Tibial artery (tissue), 4 donors: ENCODE measurements around the gene MCF2L2.

Experiments
- DNase-seq, 2 donors: peaks; one replicate each; pipeline ENCODE4 v3.0.0-alpha.2; 2019
- H3K27ac ChIP-seq, 2 donors: fragments of 200-600 bp; sonication (generic) in 1 of 2; 1 replicate in 1 of 2; 2 replicates in 1 of 2; pipeline ENCODE4 v1.5.1; 2018 to 2019; ENCODE audit warnings: mild to moderate bottlenecking in 1 of 2
- H3K27me3 ChIP-seq, 2 donors: fragments of 200-600 bp; sonication (generic) in 1 of 2; one replicate each; pipeline versions ENCODE4 v1.5.1 to v1.6.0; 2016 to 2019
- H3K36me3 ChIP-seq, 3 donors: fragments of 200-600 bp; sonication (generic) in 2 of 3; one replicate each; pipeline ENCODE4 v1.5.1; 2016 to 2019; ENCODE audit warnings: mild to moderate bottlenecking in 2 of 3
- H3K4me1 ChIP-seq, 4 donors: fragments of 200-600 bp; sonication (generic) in 2 of 4; 1 replicate in 3 of 4; 2 replicates in 1 of 4; pipeline ENCODE4 v1.5.1; 2016 to 2019
- H3K4me3 ChIP-seq, 2 donors: fragments of 200-600 bp; sonication (generic) in 1 of 2; 1 replicate in 1 of 2; 2 replicates in 1 of 2; pipeline ENCODE4 v1.5.1; 2018 to 2019; ENCODE audit warnings: mild to moderate bottlenecking in 2 of 2
- H3K9me3 ChIP-seq, 3 donors: fragments of 200-600 bp; sonication (generic) in 1 of 3; one replicate each; pipeline ENCODE4 v1.5.1; 2016 to 2019
- CTCF ChIP-seq, 2 experiments: fragments of 200-600 bp in 1 of 2; fragments of 450-650 bp in 1 of 2; IDR thresholded peaks; one replicate each; pipeline ENCODE4 v1.5.1; 2017 to 2019; ENCODE audit warnings: antibody characterized with exemption in 2 of 2, mild to moderate bottlenecking in 1 of 2, moderate library complexity in 1 of 2
- intact Hi-C: fragments of 100-400 bp; cut with DNase I; formaldehyde crosslinking; loops from one replicate; pipeline ENCODE4 v1.15.0; 2023; ENCODE audit warnings: low total_unique reads

MCF2L2 gene

GRCh38 chr3:183210341-183210740 is 218.1 kb downstream of the MCF2L2 start:
- no peak overlapping the region for H3K27ac ChIP-seq
- intact Hi-C loops, result no loop called here
- H3K36me3 ChIP-seq, result no peaks in the 10 kb centered on the region

GRCh38 chr3:183208800-183209199 is 219.6 kb downstream of the MCF2L2 start:
- intact Hi-C loops, result no loop called here
- H3K4me1 ChIP-seq, result no peaks in the 10 kb centered on the region
- DNase-seq, result no peak

More at GRCh38 chr3:183210341-183210740, 218.1 kb downstream of the MCF2L2 start:
- no peak overlapping the region for H3K4me3 ChIP-seq
- no peaks in the 10 kb centered on the region for H3K9me3 ChIP-seq
- DNase-seq, result no peak
- no peak for TF ChIP-seq CTCF (IDR thresholded peaks at IDR 0.05)
- peaks cover 0 to 7% of the 10 kb centered on the region in 2 donors for H3K27me3 ChIP-seq
- no peaks in the 10 kb centered on the region for H3K4me1 ChIP-seq

GRCh38 chr3:183208260-183208659 is 220.2 kb downstream of the MCF2L2 start:
- Histone ChIP-seq H3K36me3 (no peaks in the 10 kb centered on the region), H3K4me1 (no peaks in the 10 kb centered on the region), H3K4me3 (no peak overlapping the region), H3K27ac (no peak overlapping the region), H3K27me3 (peaks cover 0 to 7% of the 10 kb centered on the region in 2 donors), H3K9me3 (peaks cover 0 to 9% (median 0%) of the 10 kb centered on the region in 3 donors)
- TF ChIP-seq CTCF (IDR thresholded peaks at IDR 0.05), result no peak
- DNase-seq, result no peak
- intact Hi-C loops, result no loop called here

More at GRCh38 chr3:183208800-183209199, 219.6 kb downstream of the MCF2L2 start:
- no peak overlapping the region for H3K27ac ChIP-seq
- no peak overlapping the region for H3K4me3 ChIP-seq
- peaks cover 0 to 7% of the 10 kb centered on the region in 2 donors for H3K27me3 ChIP-seq
- H3K36me3 ChIP-seq, result no peaks in the 10 kb centered on the region
- peaks cover 0 to 5% (median 0%) of the 10 kb centered on the region in 3 donors for H3K9me3 ChIP-seq
- no peak for TF ChIP-seq CTCF (IDR thresholded peaks at IDR 0.05)

GRCh38 chr3:183203670-183204069 is 224.7 kb downstream of the MCF2L2 start:
- Histone ChIP-seq H3K27ac (no peak overlapping the region), H3K9me3 (peaks cover 0 to 14% (median 0%) of the 10 kb centered on the region in 3 donors), H3K27me3 (no peaks in the 10 kb centered on the region), H3K4me1 (no peaks in the 10 kb centered on the region), H3K4me3 (no peak overlapping the region), H3K36me3 (no peaks in the 10 kb centered on the region)
- TF ChIP-seq CTCF (IDR thresholded peaks at IDR 0.05), result no peak
- intact Hi-C loops, result no loop called here
- DNase-seq, result no peak

- no peak overlapping the region for H3K27ac ChIP-seq
- intact Hi-C loops, result no loop called here
- no peak overlapping the region for H3K4me3 ChIP-seq
- no peak for DNase-seq
- no peaks in the 10 kb centered on the region for H3K27me3 ChIP-seq
- peaks cover 0 to 14% (median 0%) of the 10 kb centered on the region in 3 donors for H3K9me3 ChIP-seq
- no peaks in the 10 kb centered on the region for H3K36me3 ChIP-seq
- TF ChIP-seq CTCF (IDR thresholded peaks at IDR 0.05), result no peak
- no peaks in the 10 kb centered on the region for H3K4me1 ChIP-seq
Measured at GRCh38 chr3:183202004-183202722, 226.3 kb downstream of the MCF2L2 start.
